ENCODE measurements around the gene SPAG5. TPM values are rescaled to one million over a fixed set of nuclear protein-coding genes. Genes with fewer than 3 reads are reported as not detected.

SPAG5 gene
- total RNA-seq, 1 experiment from 2014 or later = 91.2 TPM

GRCh38 chr17:28530926-28531325 lies 67.9 kb downstream of the SPAG5 start:
- in situ Hi-C loops (cut with HindIII; ENCODE audit: low sequenced_read_pairs) = no loop called here
- no peak for DNase-seq (ENCODE audit: low spot score)

- in situ Hi-C loops (cut with HindIII; ENCODE audit: low sequenced_read_pairs) = no loop called here
- no peak for DNase-seq (ENCODE audit: low spot score)
Observed at GRCh38 chr17:28530250-28530649, 68.6 kb downstream of the SPAG5 start.

- no peak for DNase-seq (ENCODE audit: low spot score)
- in situ Hi-C loops (cut with HindIII; ENCODE audit: low sequenced_read_pairs) = no loop called here
Observed at GRCh38 chr17:28529013-28529400, 69.8 kb downstream of the SPAG5 start.

- DNase-seq (ENCODE audit: low spot score) = no peak
- in situ Hi-C loops (cut with HindIII; ENCODE audit: low sequenced_read_pairs) = no loop called here
Observed at GRCh38 chr17:28528327-28529012, 70.4 kb downstream of the SPAG5 start.

- DNase-seq (ENCODE audit: low spot score) = peak; percentile 21
- in situ Hi-C loops (cut with HindIII; ENCODE audit: low sequenced_read_pairs) = no loop called here
Observed at GRCh38 chr17:28527859-28528258, 71.0 kb downstream of the SPAG5 start.

Other genes with a start within 250 kb of the SPAG5 start
- gene POLDIP2, start 241.5 kb downstream of the SPAG5 start, total RNA-seq (2014; rRNA removed; shearing (Covaris generic)) = 200 and 227 TPM in 2 replicates
- gene SEBOX, start 233.8 kb downstream of the SPAG5 start, total RNA-seq (2014; rRNA removed; shearing (Covaris generic)) = not detected in 2 replicates
- 12.4 and 13.1 TPM in 2 replicates for gene VTN, start 228.7 kb downstream of the SPAG5 start, total RNA-seq (2014; rRNA removed; shearing (Covaris generic))
- gene SARM1, start 227.3 kb downstream of the SPAG5 start, total RNA-seq (2014; rRNA removed; shearing (Covaris generic)) = 18.6 and 20.4 TPM in 2 replicates
- gene SLC46A1, start 192.8 kb downstream of the SPAG5 start, total RNA-seq (2014; rRNA removed; shearing (Covaris generic)) = 33.6 and 44.7 TPM in 2 replicates
- gene SLC13A2, start 125.4 kb downstream of the SPAG5 start, total RNA-seq (2014; rRNA removed; shearing (Covaris generic)) = not detected in 2 replicates
- not detected in 2 replicates for gene FOXN1, start 92.7 kb downstream of the SPAG5 start, total RNA-seq (2014; rRNA removed; shearing (Covaris generic))
- 59.0 and 60.4 TPM in 2 replicates for gene UNC119, start 46.4 kb downstream of the SPAG5 start, total RNA-seq (2014; rRNA removed; shearing (Covaris generic))
- 50.8 and 64.4 TPM in 2 replicates for gene PIGS, start 27.5 kb downstream of the SPAG5 start, total RNA-seq (2014; rRNA removed; shearing (Covaris generic))
- gene ALDOC, start 22.1 kb downstream of the SPAG5 start, total RNA-seq (2014; rRNA removed; shearing (Covaris generic)) = 34.5 and 49.8 TPM in 2 replicates
- 1.3 and 2.7 TPM in 2 replicates for gene RSKR, start 15.2 kb upstream of the SPAG5 start, total RNA-seq (2014; rRNA removed; shearing (Covaris generic))
- 77.8 and 137 TPM in 2 replicates for gene BLTP2, start 46.1 kb upstream of the SPAG5 start, total RNA-seq (2014; rRNA removed; shearing (Covaris generic))
- gene SDF2, start 62.9 kb upstream of the SPAG5 start, total RNA-seq (2014; rRNA removed; shearing (Covaris generic)) = 57.7 and 73.3 TPM in 2 replicates
- 24.4 and 43.0 TPM in 2 replicates for gene SUPT6H, start 63.2 kb upstream of the SPAG5 start, total RNA-seq (2014; rRNA removed; shearing (Covaris generic))
- 2.4 and 17.2 TPM in 2 replicates for gene PROCA1, start 112.9 kb upstream of the SPAG5 start, total RNA-seq (2014; rRNA removed; shearing (Covaris generic))
- gene RAB34, start 118.8 kb upstream of the SPAG5 start, total RNA-seq (2014; rRNA removed; shearing (Covaris generic)) = 373 TPM in 2 replicates
- gene RPL23A, start 121.0 kb upstream of the SPAG5 start, total RNA-seq (2014; rRNA removed; shearing (Covaris generic)) = 1,133 and 1,289 TPM in 2 replicates
- gene TLCD1, start 127.2 kb upstream of the SPAG5 start, total RNA-seq (2014; rRNA removed; shearing (Covaris generic)) = 9.2 and 12.1 TPM in 2 replicates
- 10.2 and 15.1 TPM in 2 replicates for gene NEK8, start 129.8 kb upstream of the SPAG5 start, total RNA-seq (2014; rRNA removed; shearing (Covaris generic))
- 51.8 and 69.0 TPM in 2 replicates for gene TRAF4, start 145.0 kb upstream of the SPAG5 start, total RNA-seq (2014; rRNA removed; shearing (Covaris generic))
- gene FAM222B, start 243.8 kb upstream of the SPAG5 start, total RNA-seq (2014; rRNA removed; shearing (Covaris generic)) = 0.86 and 8.0 TPM in 2 replicates

All from G401 (cell line).